IMR-90 (cell line): ENCODE data around the gene GGTA1. TPM values are rescaled to one million over a fixed set of nuclear protein-coding genes. Genes with fewer than 3 reads are reported as not detected.

Experiments
- ATAC-seq: fragments of 200-7000 bp; cut with Tn5 transposase; 2 replicates; pipeline ENCODE4 v1.9.1; 2020; ENCODE audit warnings: low read depth, mild to moderate bottlenecking, moderate library complexity
- BruUV-seq: library from RNA; stranded (reverse); fragments of 400-500 nt; replicated peaks from 2 replicates; lab custom pipeline; 2021; lab: Mats Ljungman, UMichigan
- CTCF ChIA-PET: fragments of 300-600 bp; formaldehyde crosslinking; extraction: SDS; loops from one replicate; lab custom pipeline; 2021; ENCODE audit warnings: antibody characterized with exemption; lab: Yijun Ruan, JAX
- POLR2A ChIA-PET: fragments of 300-600 bp; sonication (Branson Sonifier 250); formaldehyde crosslinking; loops from one replicate; lab custom pipeline; 2022; ENCODE audit warnings: antibody characterized with exemption; ENCODE audit not compliant: unreplicated experiment; lab: Charles Lee
- DNase-seq: peaks from one replicate; pipeline ENCODE4 v3.0.0; 2013
- H2AFZ ChIP-seq: replicated peaks from 2 replicates; pipeline ENCODE3; 2013; ENCODE audit warnings: low read length, mild to moderate bottlenecking; ENCODE audit not compliant: poor library complexity
- H2AK5ac ChIP-seq: 2 replicates; pipeline ENCODE4 v1.6.1; 2013; ENCODE audit warnings: low read depth, low read length, inconsistent platforms
- H2AK9ac ChIP-seq: replicated peaks from 2 replicates; pipeline ENCODE3; 2013; ENCODE audit warnings: mild to moderate bottlenecking, low read depth, low read length, moderate library complexity; ENCODE audit not compliant: poor library complexity
- H2BK120ac ChIP-seq: 2 replicates; pipeline ENCODE4 v1.6.1; 2013; ENCODE audit warnings: low read depth, low read length, inconsistent platforms
- H2BK15ac ChIP-seq: 3 replicates; pipeline ENCODE4 v1.6.1; 2013; ENCODE audit warnings: low read depth, low read length, inconsistent platforms
- H2BK20ac ChIP-seq: 2 replicates; pipeline ENCODE4 v1.6.1; 2013; ENCODE audit warnings: low read depth, mild to moderate bottlenecking, inconsistent platforms, low read length, moderate library complexity
- H2BK5ac ChIP-seq: 2 replicates; pipeline ENCODE4 v1.6.1; 2013; ENCODE audit warnings: mild to moderate bottlenecking, low read depth, low read length, inconsistent platforms; ENCODE audit not compliant: poor library complexity, severe bottlenecking
- H3K14ac ChIP-seq: replicated peaks from 2 replicates; pipeline ENCODE4 v1.6.1; 2013; ENCODE audit warnings: low read depth, low read length, inconsistent platforms
- H3K18ac ChIP-seq: 2 replicates; pipeline ENCODE4 v1.6.1; 2013; ENCODE audit warnings: low read depth, low read length, control low read depth
- H3K23ac ChIP-seq: 2 replicates; pipeline ENCODE4 v1.6.1; 2013; ENCODE audit warnings: low read depth, low read length, inconsistent platforms
- H3K27ac ChIP-seq: 2 replicates; pipeline ENCODE4 v1.5.1; 2013; ENCODE audit warnings: mild to moderate bottlenecking, control low read depth, low read length; ENCODE audit not compliant: insufficient read depth
- H3K27me3 ChIP-seq: 2 replicates; pipeline ENCODE4 v1.6.1; 2013; ENCODE audit warnings: low read length; ENCODE audit not compliant: control insufficient read depth, insufficient read depth
- H3K36me3 ChIP-seq: 2 replicates; pipeline ENCODE4 v1.6.1; 2013; ENCODE audit warnings: low read length, mixed read lengths; ENCODE audit not compliant: control insufficient read depth, insufficient read depth
- H3K4ac ChIP-seq: 2 replicates; pipeline ENCODE4 v1.6.1; 2013; ENCODE audit warnings: low read depth, low read length, inconsistent platforms
- H3K4me1 ChIP-seq: 2 replicates; pipeline ENCODE4 v1.6.1; 2013; ENCODE audit warnings: low read length, mixed read lengths; ENCODE audit not compliant: control insufficient read depth, insufficient read depth
- H3K4me2 ChIP-seq: 2 replicates; pipeline ENCODE4 v1.6.1; 2013; ENCODE audit warnings: low read depth, mild to moderate bottlenecking, control low read depth, low read length, moderate library complexity
- H3K4me3 ChIP-seq: 2 replicates; pipeline ENCODE4 v1.5.1; 2013; ENCODE audit warnings: low read depth, mild to moderate bottlenecking, control low read depth, low read length, moderate library complexity; ENCODE audit not compliant: insufficient read depth
- H3K56ac ChIP-seq: 2 replicates; pipeline ENCODE4 v1.6.1; 2013; ENCODE audit warnings: low read length, inconsistent platforms; ENCODE audit not compliant: insufficient read depth; ENCODE audit errors: extremely low read depth
- H3K79me1 ChIP-seq, 2 experiments: 2 replicates each; pipeline ENCODE4 v1.6.1; 2013; ENCODE audit warnings: low read length in 2 of 2, inconsistent platforms in 1 of 2, low read depth in 1 of 2
- H3K9ac ChIP-seq: 2 replicates; pipeline ENCODE4 v1.6.1; 2013; ENCODE audit warnings: low read depth, low read length, control low read depth
- H3K9me1 ChIP-seq: 2 replicates; pipeline ENCODE4 v1.6.1; 2013; ENCODE audit warnings: low read length, inconsistent platforms; ENCODE audit not compliant: insufficient read depth
- H3K9me3 ChIP-seq: 2 replicates; pipeline ENCODE4 v1.6.1; 2013; ENCODE audit warnings: low read length; ENCODE audit not compliant: control insufficient read depth, insufficient read depth
- H4K20me1 ChIP-seq: 2 replicates; pipeline ENCODE4 v1.6.1; 2013; ENCODE audit warnings: low read length, inconsistent platforms; ENCODE audit not compliant: insufficient read depth
- H4K5ac ChIP-seq: 2 replicates; pipeline ENCODE4 v1.6.1; 2013; ENCODE audit warnings: mild to moderate bottlenecking, low read depth, low read length, control low read depth
- H4K8ac ChIP-seq, 2 experiments: 2 replicates each; pipeline ENCODE4 v1.6.1; 2013; ENCODE audit warnings: low read depth in 2 of 2, low read length in 2 of 2, control low read depth in 1 of 2, inconsistent platforms in 1 of 2
- H4K91ac ChIP-seq: 2 replicates; pipeline ENCODE4 v1.6.1; 2013; ENCODE audit warnings: low read depth, low read length, inconsistent platforms; ENCODE audit not compliant: insufficient read depth
- CHD1 ChIP-seq: IDR thresholded peaks from 2 replicates; pipeline ENCODE4 v1.6.1; 2012; ENCODE audit warnings: low read depth, low read length, improper control_type of control experiment
- FOS ChIP-seq: fragments of 150-350 bp; IDR thresholded peaks from 2 replicates; pipeline ENCODE4 v1.6.1; 2016; ENCODE audit warnings: low read depth, low read length
- MAFK ChIP-seq: IDR thresholded peaks from 2 replicates; pipeline ENCODE4 v1.6.1; 2012; ENCODE audit warnings: low read depth, low read length, improper control_type of control experiment
- MAZ ChIP-seq: IDR thresholded peaks from 2 replicates; pipeline ENCODE4 v1.6.1; 2012; ENCODE audit warnings: low read depth, mild to moderate bottlenecking, low read length, improper control_type of control experiment, moderate library complexity, borderline replicate concordance
- NFE2L2 ChIP-seq: fragments of 150-350 bp; IDR thresholded peaks from 2 replicates; pipeline ENCODE4 v1.6.1; 2016; ENCODE audit warnings: low read depth, mild to moderate bottlenecking, low read length
- RCOR1 ChIP-seq: IDR thresholded peaks from 2 replicates; pipeline ENCODE4 v1.6.1; 2012; ENCODE audit warnings: mild to moderate bottlenecking, low read length, improper control_type of control experiment; ENCODE audit not compliant: insufficient replicate concordance
- RFX5 ChIP-seq: IDR thresholded peaks from 2 replicates; pipeline ENCODE4 v1.8.0; 2012; ENCODE audit warnings: low read depth, mild to moderate bottlenecking, low read length, moderate library complexity
- SMC3 ChIP-seq: fragments of 150-350 bp; IDR thresholded peaks from 2 replicates; pipeline ENCODE4 v1.6.1; 2016; ENCODE audit warnings: low read depth, mild to moderate bottlenecking, antibody characterized with exemption, low read length, moderate library complexity
- USF2 ChIP-seq: fragments of 150-350 bp; IDR thresholded peaks from 2 replicates; pipeline ENCODE4 v1.6.1; 2017; ENCODE audit warnings: mild to moderate bottlenecking, antibody characterized with exemption, low read length, low read depth
- WGBS, 2 experiments: methylation state at CpG; one replicate each; pipeline versions ENCODE4 v1.1.5 to v1.1.7; 2013; ENCODE audit warnings: missing lambda C conversion rate in 2 of 2; ENCODE audit not compliant: insufficient read length in 1 of 2; ENCODE audit errors: extremely low coverage in 2 of 2; 5-methylcytosine and 5-hydroxymethylcytosine counted together
- dilution Hi-C: fragments of 300-500 bp; cut with HindIII; formaldehyde crosslinking; loops from one replicate; pipeline ENCODE4 v1.14.3; 2018; ENCODE audit warnings: low sequenced_read_pairs; ENCODE audit not compliant: unreplicated experiment
- in situ Hi-C: fragments of 300-500 bp; cut with MboI; formaldehyde crosslinking; loops from 3 replicates; pipeline ENCODE4 v1.14.3; 2019; ENCODE audit warnings: low sequenced_read_pairs, inconsistent platforms, mixed read lengths
- intact Hi-C: fragments of 100-400 bp; cut with micrococcal nuclease; formaldehyde crosslinking; loops from 2 replicates; pipeline ENCODE4 v1.10.0; 2022
- polyA plus RNA-seq, 3 experiments: library from polyadenylated mRNA; depleted of rRNA; stranded (reverse); fragments of >200 nt; gene quantifications; 2 replicates each; pipeline ENCODE4 v1.2.3, GENCODE V29; 2012; ENCODE audit warnings: low replicate concordance in 1 of 3
- total RNA-seq: library from RNA; depleted of rRNA; stranded (reverse); fragments of >200 nt; gene quantifications from 2 replicates; pipeline ENCODE4 v1.2.3, GENCODE V29; 2012
- TF ChIP-seq, protein P1 (sequence below): fragments of 150-350 bp; IDR thresholded peaks from 2 replicates; pipeline ENCODE4 v1.6.1; 2016; ENCODE audit warnings: low read depth, mild to moderate bottlenecking, low read length, moderate library complexity, borderline replicate concordance

Gene GGTA1
- total and polyA plus RNA-seq, 2 of the 4 experiments (the other 2 are of a cell fraction), result not detected

DNA sequence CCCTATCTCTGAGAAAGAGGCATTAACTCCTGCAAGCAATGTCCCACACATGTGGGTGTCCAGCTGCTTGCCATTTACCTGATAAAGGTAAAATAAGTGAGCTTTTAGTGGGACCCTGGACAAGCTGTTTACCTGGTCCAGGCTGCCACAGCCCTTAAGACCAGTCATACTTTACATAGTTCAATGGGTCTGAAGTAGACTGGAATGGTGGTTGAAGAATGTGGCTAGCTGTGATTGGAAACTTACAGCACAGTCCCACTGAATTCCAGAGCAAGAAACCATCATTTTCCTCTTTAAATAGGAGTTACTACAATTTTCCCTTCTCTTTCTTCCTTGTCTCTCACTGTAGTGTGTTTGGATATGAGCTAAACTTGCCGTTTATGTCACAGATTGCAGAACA is 60.6 kb downstream of the GGTA1 start:
- BruUV-seq, result no TSS peak
- no peak overlapping the region for H2AK5ac ChIP-seq
- no peak overlapping the region for H3K4me2 ChIP-seq
- H4K8ac ChIP-seq, result no peak overlapping the region
- no peak overlapping the region for H3K18ac ChIP-seq
- WGBS, 2 experiments, result no CpG with 5 or more reads among the region's 1 CpG
- no peak overlapping the region for H3K14ac ChIP-seq
- no peak overlapping the region for H3K4ac ChIP-seq
- no peak overlapping the region for H2BK15ac ChIP-seq
- dilution Hi-C loops, result no loop called here
- no peak for ATAC-seq
- H3K56ac ChIP-seq, result no peak overlapping the region
- no peaks in the 10 kb centered on the region for H3K79me1 ChIP-seq
- no peaks in the 10 kb centered on the region for H3K9me1 ChIP-seq
- no peak overlapping the region for H3K9ac ChIP-seq
- H3K9me3 ChIP-seq, result no peaks in the 10 kb centered on the region
- DNase-seq, result no peak
- POLR2A ChIA-PET, result no interaction called here
- no peak overlapping the region for H4K5ac ChIP-seq
- H2AFZ ChIP-seq, result no peak overlapping the region
- H3K36me3 ChIP-seq, result no peaks in the 10 kb centered on the region
- H3K23ac ChIP-seq, result no peak overlapping the region
- no peak overlapping the region for H3K4me3 ChIP-seq
- no peak overlapping the region for H3K27ac ChIP-seq
- H4K91ac ChIP-seq, result no peak overlapping the region
- no peaks in the 10 kb centered on the region for H3K4me1 ChIP-seq
- H2BK5ac ChIP-seq, result no peak overlapping the region
- intact Hi-C loops, result loop anchor here (5.0 kb wide), 1 partner anchor 213 kb away; the partner anchor contains the start of gene DAB2IP
- no peak overlapping the region for H2BK20ac ChIP-seq
- peaks cover 37% of the 10 kb centered on the region for H3K27me3 ChIP-seq
- H4K20me1 ChIP-seq, result no peaks in the 10 kb centered on the region
- in situ Hi-C loops, result no loop called here
- TF ChIP-seq SMC3, result no peak
- no peak for TF ChIP-seq MAFK
- no peak for TF ChIP-seq CHD1
- TF ChIP-seq FOS, result no peak
- no peak for TF ChIP-seq MAZ
- TF ChIP-seq USF2, result no peak
- TF ChIP-seq, protein P1, sequence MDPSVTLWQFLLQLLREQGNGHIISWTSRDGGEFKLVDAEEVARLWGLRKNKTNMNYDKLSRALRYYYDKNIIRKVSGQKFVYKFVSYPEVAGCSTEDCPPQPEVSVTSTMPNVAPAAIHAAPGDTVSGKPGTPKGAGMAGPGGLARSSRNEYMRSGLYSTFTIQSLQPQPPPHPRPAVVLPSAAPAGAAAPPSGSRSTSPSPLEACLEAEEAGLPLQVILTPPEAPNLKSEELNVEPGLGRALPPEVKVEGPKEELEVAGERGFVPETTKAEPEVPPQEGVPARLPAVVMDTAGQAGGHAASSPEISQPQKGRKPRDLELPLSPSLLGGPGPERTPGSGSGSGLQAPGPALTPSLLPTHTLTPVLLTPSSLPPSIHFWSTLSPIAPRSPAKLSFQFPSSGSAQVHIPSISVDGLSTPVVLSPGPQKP, result no peak
- no peak for TF ChIP-seq RFX5
- TF ChIP-seq RCOR1, result no peak
- TF ChIP-seq NFE2L2, result no peak
- H2AK9ac ChIP-seq, result no peak overlapping the region
- no peak overlapping the region for H2BK120ac ChIP-seq
- CTCF ChIA-PET, result interaction anchor here (0.9 to 1.8 kb wide), 4 partner anchors 12 to 119 kb away, joined by 3 to 9 read pairs (median 5); no protein-coding TSS in a partner anchor
